Activated naive CD4-positive, alpha-beta T cell treated with anti-CD3 and anti-CD28 coated beads, Interleukin-2, amount 50 U/mL, for 72 hours (primary cell): ENCODE data around the gene SLC4A7. TPM values are rescaled to one million over a fixed set of nuclear protein-coding genes. Genes with fewer than 3 reads are reported as not detected.

Source experiments
- ATAC-seq, 2 donors: fragments of 150-1000 bp; cut with Tn5 transposase; 2 replicates each; pipeline ENCODE4 v1.10.0; 2021; ENCODE audit warnings: mild to moderate bottlenecking in 2 of 2, moderate library complexity in 2 of 2
- DNase-seq, 2 donors: peaks; one replicate each; pipeline ENCODE4 v3.0.0; 2021 to 2022; ENCODE audit warnings: low spot score in 2 of 2
- H3K27ac Mint-ChIP-seq, 2 donors: one replicate each; pipeline ENCODE4 v1.8.0; 2022; ENCODE audit warnings: mild to moderate bottlenecking in 2 of 2, mixed read lengths in 2 of 2
- H3K36me3 Mint-ChIP-seq, 2 donors: one replicate each; pipeline ENCODE4 v1.8.0; 2022; ENCODE audit warnings: mixed read lengths in 2 of 2
- H3K9me3 Mint-ChIP-seq, 2 donors: one replicate each; pipeline ENCODE4 v1.8.0; 2022; ENCODE audit warnings: mixed read lengths in 2 of 2
- total RNA-seq, 2 donors: library from RNA; stranded (reverse); gene quantifications; one replicate each; pipeline ENCODE4 v1.2.3, GENCODE V29; 2022

Gene SLC4A7
- total RNA-seq, 2 donors from 2014 or later: 37.5 to 57.0 TPM

DNA sequence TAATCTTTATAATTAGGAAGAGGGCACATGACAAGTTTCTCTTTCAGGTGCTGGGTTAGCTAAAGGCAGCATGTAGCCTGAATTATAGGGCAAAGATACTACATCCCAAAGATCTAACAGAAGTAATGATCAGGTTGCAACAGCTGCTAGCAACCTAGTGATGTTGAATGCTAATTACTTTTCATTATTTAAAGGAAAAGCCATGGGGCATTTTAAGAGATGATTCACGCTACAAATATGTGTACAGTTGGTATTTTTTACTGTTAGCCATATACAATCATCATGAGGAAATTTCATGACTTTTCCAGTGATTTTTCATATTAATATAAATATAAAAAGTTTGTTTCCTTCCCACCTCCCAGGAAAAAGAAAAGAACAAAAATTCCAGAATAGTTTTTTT lies 158.0 kb downstream of the SLC4A7 start:
- Mint-ChIP-seq H3K27ac (no peak overlapping the region), H3K36me3 (peaks cover 8 to 11% of the 10 kb centered on the region in 2 donors), H3K9me3 (peaks cover 7% of the 10 kb centered on the region in 2 donors)
- DNase-seq (no peak), ATAC-seq (no peak)

- ATAC-seq (no peak), DNase-seq (no peak)
- Mint-ChIP-seq H3K9me3 (peaks cover 7% of the 10 kb centered on the region in 2 donors), H3K27ac (no peak overlapping the region), H3K36me3 (peaks cover 8 to 11% of the 10 kb centered on the region in 2 donors)
Measured at GRCh38 chr3:27325419-27325818, 158.8 kb downstream of the SLC4A7 start.

- DNase-seq: no peak
- H3K27ac Mint-ChIP-seq: no peak overlapping the region
- H3K36me3 Mint-ChIP-seq: peaks cover 8 to 11% of the 10 kb centered on the region in 2 donors
- peaks cover 7% of the 10 kb centered on the region in 2 donors for H3K9me3 Mint-ChIP-seq
- no peak for ATAC-seq
Measured at GRCh38 chr3:27324686-27325085, 159.5 kb downstream of the SLC4A7 start.

- Mint-ChIP-seq H3K9me3 (peaks cover under 1% of the 10 kb centered on the region in 2 donors), H3K36me3 (peaks cover under 1% of the 10 kb centered on the region in 2 donors), H3K27ac (no peak overlapping the region)
- DNase-seq: no peak
- ATAC-seq: no peak
Measured at GRCh38 chr3:27323087-27323570, 161.1 kb downstream of the SLC4A7 start.

Other genes starting within 250 kb of the SLC4A7 start
- under 1 TPM; 0.34 to 0.74 TPM for gene NEK10, start 115.0 kb downstream of the SLC4A7 start, total RNA-seq
- gene EOMES, start 237.9 kb upstream of the SLC4A7 start, total RNA-seq: 1 to 10 TPM in 1 of 2 donors, under 1 TPM in 1; 0.29 to 1.7 TPM